KOPT-K1 (cell line): ENCODE data around the gene PPP1CC.
A peak's percentile ranks its signal among the peaks of the same experiment; 100 is the strongest.

Source experiments
- H3K27ac ChIP-seq: fragments of 200-600 bp; sonication (generic); 2 replicates; pipeline ENCODE4 v1.5.1; 2016; ENCODE audit warnings: antibody characterized with exemption, mild to moderate bottlenecking, low read depth, low read length; ENCODE audit not compliant: poor library complexity, severe bottlenecking
- H3K36me3 ChIP-seq: fragments of 200-600 bp; sonication (generic); 2 replicates; pipeline ENCODE4 v1.5.1; 2017; ENCODE audit warnings: antibody characterized with exemption, mild to moderate bottlenecking, low read length, moderate library complexity; ENCODE audit not compliant: insufficient read depth
- H3K9me3 ChIP-seq: fragments of 200-600 bp; sonication (generic); 2 replicates; pipeline ENCODE4 v1.5.1; 2017; ENCODE audit warnings: antibody characterized with exemption, low read length, mild to moderate bottlenecking; ENCODE audit not compliant: insufficient read depth, poor library complexity, severe bottlenecking

Gene PPP1CC

DNA sequence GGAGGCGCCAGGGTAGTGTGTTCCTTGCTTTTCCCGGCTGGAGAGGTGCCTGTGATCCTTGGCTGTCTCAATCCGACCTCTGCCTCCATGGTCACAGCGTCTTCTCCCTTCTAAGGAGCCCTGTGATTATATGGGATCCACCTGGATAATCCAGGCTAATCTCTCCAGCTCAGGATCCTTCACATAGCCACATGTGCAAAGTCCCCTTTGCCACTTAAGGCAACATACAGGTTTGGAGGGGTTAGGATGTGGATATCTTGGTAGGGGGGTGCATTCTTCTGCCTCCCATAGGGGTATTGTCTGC lies 52.6 kb downstream of the PPP1CC start:
- no peaks in the 10 kb centered on the region for H3K36me3 ChIP-seq

GRCh38 chr12:110689281-110690126 lies 53.2 kb downstream of the PPP1CC start:
- no peaks in the 10 kb centered on the region for H3K36me3 ChIP-seq
- H3K27ac ChIP-seq: peak overlapping the region; percentile 96
- no peaks in the 10 kb centered on the region for H3K9me3 ChIP-seq

More for the DNA sequence above, 52.6 kb downstream of the PPP1CC start:
- Histone ChIP-seq H3K27ac (peak overlapping the region; percentile 96), H3K9me3 (no peaks in the 10 kb centered on the region)

- no peaks in the 10 kb centered on the region for H3K9me3 ChIP-seq
- H3K27ac ChIP-seq: peak within 1 kb of the TSS; percentile 96
- H3K36me3 ChIP-seq: no peaks in the 10 kb centered on the region
These were observed 54.0 kb downstream of the PPP1CC start, which contains the start of gene HVCN1 for GRCh38 chr12:110688446-110689280. Gene HVCN1 (minus strand): TSS chr12:110689115. CDS start chr12:110683245, 5,870 bp downstream.

DNA sequence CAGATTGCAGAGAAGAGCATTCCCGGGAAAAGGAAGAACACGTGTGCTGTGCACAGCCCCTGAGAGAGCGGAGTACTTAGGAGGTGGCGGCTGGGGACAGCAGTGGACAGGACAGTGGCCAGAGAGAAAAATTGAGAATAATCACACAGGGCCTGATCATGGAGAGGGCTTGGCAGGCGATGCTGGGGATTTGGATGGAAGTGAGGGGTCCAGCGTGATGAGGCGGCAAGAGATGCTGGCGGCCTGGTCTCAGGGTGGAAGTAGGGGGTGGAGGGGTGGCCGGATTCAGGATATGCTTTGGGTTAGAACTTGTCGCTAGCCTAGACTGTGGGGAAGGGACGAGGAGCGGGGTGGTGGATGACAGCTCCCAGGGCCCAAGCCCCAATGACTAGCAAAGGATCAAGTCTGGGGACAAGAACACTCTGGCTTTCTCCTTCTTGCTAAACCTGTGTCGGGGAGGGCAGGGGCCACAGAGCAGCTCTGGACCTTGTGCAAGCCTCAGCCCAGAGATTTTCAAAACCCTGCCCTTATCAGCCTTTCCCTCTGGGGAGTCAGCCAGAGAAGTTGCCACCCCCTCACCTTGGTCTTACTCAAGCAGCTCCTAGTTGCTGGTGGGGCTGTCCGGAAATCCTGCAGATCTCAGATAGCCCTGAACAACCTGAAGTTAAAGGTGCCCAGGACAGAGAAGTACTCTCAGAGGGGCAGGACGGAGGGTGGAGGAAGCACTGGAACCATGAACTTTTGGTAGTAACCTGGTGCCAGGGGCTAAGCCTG lies 55.1 kb downstream of the PPP1CC start:
- Histone ChIP-seq H3K27ac (no peak overlapping the region), H3K9me3 (no peaks in the 10 kb centered on the region), H3K36me3 (no peaks in the 10 kb centered on the region)

- no peaks in the 10 kb centered on the region for H3K36me3 ChIP-seq
- H3K9me3 ChIP-seq: no peaks in the 10 kb centered on the region
- H3K27ac ChIP-seq: no peak overlapping the region
These were observed 56.3 kb downstream of the PPP1CC start for GRCh38 chr12:110686294-110686903.

GRCh38 chr12:110684312-110684836 lies 58.3 kb downstream of the PPP1CC start:
- Histone ChIP-seq H3K27ac (no peak overlapping the region), H3K36me3 (no peaks in the 10 kb centered on the region)

DNA sequence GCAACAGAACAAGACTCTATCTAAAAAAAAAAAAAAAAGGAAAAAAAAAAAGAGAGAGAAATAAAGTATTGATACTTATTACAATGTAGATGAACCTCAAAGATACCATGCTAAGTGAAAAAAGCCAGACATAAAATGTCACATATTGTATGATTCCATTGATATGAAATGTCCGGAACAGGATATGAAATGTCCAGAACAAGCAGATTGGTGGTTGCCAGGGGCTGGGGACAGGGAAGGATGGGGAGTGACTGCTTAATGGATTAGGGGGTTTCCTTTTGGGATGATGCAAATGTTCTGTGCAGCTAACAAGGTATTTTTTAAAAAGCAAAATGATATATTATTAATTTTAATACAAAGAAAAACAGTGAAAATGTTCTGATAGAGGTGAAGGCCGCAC lies 58.8 kb downstream of the PPP1CC start:
- H3K36me3 ChIP-seq: no peaks in the 10 kb centered on the region

More at GRCh38 chr12:110684312-110684836, 58.3 kb downstream of the PPP1CC start:
- no peaks in the 10 kb centered on the region for H3K9me3 ChIP-seq

DNA sequence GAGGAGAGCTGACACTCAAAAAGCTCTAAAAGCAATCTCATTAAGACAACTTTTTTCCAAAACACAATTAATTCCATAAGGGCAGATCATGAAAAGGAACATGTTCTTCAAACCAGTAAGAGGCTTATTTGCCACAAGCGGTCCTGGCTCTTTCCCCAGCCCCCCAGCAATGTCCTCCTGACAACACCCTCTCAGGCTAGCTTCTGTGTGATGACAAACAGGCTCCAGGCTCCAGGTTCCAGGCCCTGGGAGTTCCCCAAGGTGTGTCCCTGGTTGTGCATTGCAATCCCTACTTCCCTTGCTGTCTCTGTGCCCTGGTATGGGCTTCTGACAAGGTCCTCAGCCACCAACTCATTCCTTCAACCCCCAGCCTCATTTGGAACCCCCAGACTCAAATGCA lies 62.7 kb downstream of the PPP1CC start:
- Histone ChIP-seq H3K27ac (no peak overlapping the region), H3K9me3 (peaks cover 3% of the 10 kb centered on the region), H3K36me3 (peaks cover 4% of the 10 kb centered on the region; the same call in 1 of the 2 replicates)

More for the DNA sequence above, 58.8 kb downstream of the PPP1CC start:
- H3K9me3 ChIP-seq: no peaks in the 10 kb centered on the region
- H3K27ac ChIP-seq: no peak overlapping the region

GRCh38 chr12:110679201-110679600 lies 63.5 kb downstream of the PPP1CC start:
- Histone ChIP-seq H3K27ac (no peak overlapping the region), H3K9me3 (peaks cover 8% of the 10 kb centered on the region)

GRCh38 chr12:110677982-110678381 lies 64.7 kb downstream of the PPP1CC start:
- H3K27ac ChIP-seq: peak overlapping the region; percentile 36
- H3K36me3 ChIP-seq: peaks cover 4% of the 10 kb centered on the region; the same call in 1 of the 2 replicates

More at GRCh38 chr12:110679201-110679600, 63.5 kb downstream of the PPP1CC start:
- peaks cover 4% of the 10 kb centered on the region; the same call in 1 of the 2 replicates for H3K36me3 ChIP-seq

GRCh38 chr12:110677206-110677911 lies 65.3 kb downstream of the PPP1CC start:
- peak overlapping the region; percentile 36 for H3K27ac ChIP-seq
- H3K9me3 ChIP-seq: peaks cover 8% of the 10 kb centered on the region
- peaks cover 4% of the 10 kb centered on the region; the same call in 1 of the 2 replicates for H3K36me3 ChIP-seq

More at GRCh38 chr12:110677982-110678381, 64.7 kb downstream of the PPP1CC start:
- H3K9me3 ChIP-seq: peaks cover 8% of the 10 kb centered on the region

DNA sequence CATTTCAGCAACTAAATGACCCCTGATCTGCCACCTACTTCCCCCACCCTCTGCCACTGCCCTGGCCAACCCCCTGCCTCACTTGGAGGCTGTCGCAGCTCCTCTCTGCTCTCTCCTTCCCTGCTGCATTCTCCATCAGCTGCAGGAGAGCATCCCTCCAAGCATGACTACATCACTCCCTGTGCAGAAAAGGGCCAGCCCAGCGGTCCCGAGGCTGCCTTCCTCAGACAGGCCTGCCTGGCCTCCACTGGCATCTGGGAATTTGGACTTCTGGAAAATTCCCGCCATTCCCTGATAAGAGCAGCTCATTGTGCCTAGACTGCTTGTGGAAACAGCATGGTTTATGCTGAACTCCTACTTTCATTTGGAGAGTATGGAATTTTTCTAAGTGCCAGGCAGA lies 66.5 kb downstream of the PPP1CC start:
- peaks cover 8% of the 10 kb centered on the region for H3K9me3 ChIP-seq
- H3K27ac ChIP-seq: no peak overlapping the region
- H3K36me3 ChIP-seq: peaks cover 4% of the 10 kb centered on the region; the same call in 1 of the 2 replicates

DNA sequence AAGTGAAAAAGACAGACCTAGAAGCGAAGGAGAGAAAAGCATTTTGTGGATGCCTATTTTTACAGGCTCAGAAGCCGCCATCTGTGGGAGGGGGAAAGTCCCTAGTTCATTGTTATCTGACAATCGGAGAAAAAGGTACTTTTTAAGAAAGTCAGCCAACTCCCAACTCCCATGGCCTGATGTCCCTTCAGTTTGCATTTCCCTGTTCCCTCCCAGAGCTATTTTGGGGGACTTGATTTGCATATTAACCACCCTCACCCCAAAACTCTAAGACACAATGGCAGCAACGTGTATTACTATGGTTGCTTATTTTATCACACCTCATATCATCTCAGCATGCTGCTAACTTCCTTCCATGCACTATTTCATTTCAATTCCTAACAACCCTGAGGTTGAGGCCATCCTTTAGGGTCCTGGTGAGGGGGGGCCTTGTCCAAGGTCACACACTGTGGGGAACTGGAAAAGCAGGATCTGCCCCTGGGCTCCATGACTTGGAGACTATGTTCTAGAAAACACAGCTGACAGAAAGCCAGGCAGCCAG lies 72.5 kb downstream of the PPP1CC start:
- Histone ChIP-seq H3K36me3 (peaks cover 2% of the 10 kb centered on the region; the same call in 1 of the 2 replicates), H3K27ac (no peak overlapping the region), H3K9me3 (peaks cover 13% of the 10 kb centered on the region)
